Vagina (tissue), 2 donors: Measurements from ENCODE around the gene EXO5. TPM values are rescaled to one million over a fixed set of nuclear protein-coding genes. Genes with fewer than 3 reads are reported as not detected.
"Not testable (repeated sequence)": the region's sequence is repeated elsewhere in the genome, so short reads cannot be mapped to it uniquely, and the experiment has no call there.

Experiments
- DNase-seq, 2 donors: peaks; one replicate each; pipeline ENCODE4 v3.0.0-alpha.2; 2017; ENCODE audit errors: extremely low spot score in 2 of 2
- H3K27ac ChIP-seq: fragments of 200-600 bp; sonication (generic); one replicate; pipeline ENCODE4 v1.5.1; 2019
- H3K27me3 ChIP-seq: fragments of 200-600 bp; sonication (generic); one replicate; pipeline ENCODE4 v1.5.1; 2019
- H3K36me3 ChIP-seq, 2 donors: fragments of 200-600 bp; sonication (generic); one replicate each; pipeline ENCODE4 v1.5.1; 2017 to 2019
- H3K4me1 ChIP-seq: fragments of 200-600 bp; sonication (generic); one replicate; pipeline ENCODE4 v1.5.1; 2019
- H3K4me3 ChIP-seq, 2 donors: fragments of 200-600 bp; sonication (generic); 1 replicate in 1 of 2; 2 replicates in 1 of 2; pipeline ENCODE4 v1.5.1; 2016 to 2019
- H3K9me3 ChIP-seq: fragments of 200-600 bp; sonication (generic); one replicate; pipeline ENCODE4 v1.5.1; 2019
- CTCF ChIP-seq, 3 experiments: fragments of 450-650 bp in 2 of 3; fragments of 200-600 bp in 1 of 3; sonication (generic) in 1 of 3; IDR thresholded peaks; one replicate each; pipeline ENCODE4 v1.5.1; 2017 to 2019; ENCODE audit warnings: antibody characterized with exemption in 3 of 3, mild to moderate bottlenecking in 2 of 3, moderate library complexity in 2 of 3
- POLR2A ChIP-seq, 2 donors: fragments of 450-650 bp; IDR thresholded peaks; one replicate each; pipeline ENCODE4 v1.6.1; 2017; ENCODE audit warnings: antibody characterized with exemption in 2 of 2, mild to moderate bottlenecking in 2 of 2, moderate library complexity in 2 of 2
- POLR2AphosphoS5 ChIP-seq, 2 donors: sonication (generic); formaldehyde crosslinking; IDR thresholded peaks; one replicate each; pipeline ENCODE4 v1.9.0; 2017; ENCODE audit warnings: antibody characterized with exemption in 2 of 2, mild to moderate bottlenecking in 2 of 2, low read depth in 1 of 2; ENCODE audit not compliant: insufficient read depth in 1 of 2
- intact Hi-C: fragments of 100-400 bp; cut with DNase I; formaldehyde crosslinking; loops from one replicate; pipeline ENCODE4 v1.15.1; 2023
- total RNA-seq: library from RNA; depleted of rRNA; stranded (reverse); fragments of >200 nt; gene quantifications from one replicate; pipeline ENCODE4 v1.2.3, GENCODE V29; 2016

EXO5 gene
- total RNA-seq, 1 donor from 2014 or later: 3.4 TPM

- Histone ChIP-seq H3K4me1 (peaks cover 11% of the 10 kb centered on the region), H3K4me3 (peak within 1 kb of the TSS; percentile 60 to 75), H3K27ac (peak within 1 kb of the TSS; percentile 64), H3K27me3 (no peaks in the 10 kb centered on the region), H3K36me3 (no peaks in the 10 kb centered on the region), H3K9me3 (peaks cover 5% of the 10 kb centered on the region)
- intact Hi-C loops: no loop called here
- TF ChIP-seq POLR2AphosphoS5 (IDR thresholded peaks at IDR 0.05; ENCODE audit: insufficient read depth in 1 of 2, low read depth in 1 of 2) (peak in 1 of 2 donors; percentile 23), CTCF (IDR thresholded peaks at IDR 0.05) (no peak), POLR2A (IDR thresholded peaks at IDR 0.05) (peak in 1 of 2 donors; percentile 22)
- no peak for DNase-seq
Measured at GRCh38 chr1:40476924-40477677, 31.5 kb upstream of the EXO5 start, which contains the start of gene ZFP69. Gene ZFP69 (plus strand): TSS chr1:40477290. CDS start chr1:40479362, 2,072 bp downstream.

GRCh38 chr1:40477678-40478053 lies 30.9 kb upstream of the EXO5 start:
- Histone ChIP-seq H3K27me3 (no peaks in the 10 kb centered on the region), H3K4me1 (peaks cover 11% of the 10 kb centered on the region), H3K9me3 (peaks cover 5% of the 10 kb centered on the region), H3K4me3 (peak overlapping the region; percentile 60 to 75), H3K36me3 (no peaks in the 10 kb centered on the region), H3K27ac (peak overlapping the region; percentile 64)
- intact Hi-C loops: no loop called here
- DNase-seq: no peak
- TF ChIP-seq CTCF (IDR thresholded peaks at IDR 0.05) (no peak), POLR2AphosphoS5 (IDR thresholded peaks at IDR 0.05; ENCODE audit: insufficient read depth in 1 of 2, low read depth in 1 of 2) (no peak), POLR2A (IDR thresholded peaks at IDR 0.05) (no peak)

- no peak overlapping the region for H3K27ac ChIP-seq
- TF ChIP-seq POLR2AphosphoS5 (IDR thresholded peaks at IDR 0.05; ENCODE audit: insufficient read depth in 1 of 2, low read depth in 1 of 2): no peak
- no peak for TF ChIP-seq POLR2A (IDR thresholded peaks at IDR 0.05)
- no peak for TF ChIP-seq CTCF (IDR thresholded peaks at IDR 0.05)
- no peaks in the 10 kb centered on the region for H3K36me3 ChIP-seq
- H3K4me1 ChIP-seq: peaks cover 11% of the 10 kb centered on the region
- H3K4me3 ChIP-seq: peak overlapping the region in 1 of 2 donors; percentile 75
- no peaks in the 10 kb centered on the region for H3K27me3 ChIP-seq
- no peak for DNase-seq
- intact Hi-C loops: no loop called here
- peaks cover 5% of the 10 kb centered on the region for H3K9me3 ChIP-seq
Measured at GRCh38 chr1:40478276-40478675, 30.3 kb upstream of the EXO5 start.

GRCh38 chr1:40479156-40479555 lies 29.4 kb upstream of the EXO5 start:
- intact Hi-C loops: no loop called here
- no peak overlapping the region for H3K4me3 ChIP-seq
- no peak overlapping the region for H3K27ac ChIP-seq
- H3K36me3 ChIP-seq: peaks cover 0 to 3% of the 10 kb centered on the region in 2 donors
- TF ChIP-seq CTCF (IDR thresholded peaks at IDR 0.05) (no peak), POLR2AphosphoS5 (IDR thresholded peaks at IDR 0.05; ENCODE audit: insufficient read depth in 1 of 2, low read depth in 1 of 2) (no peak), POLR2A (IDR thresholded peaks at IDR 0.05) (no peak)
- H3K9me3 ChIP-seq: peaks cover 5% of the 10 kb centered on the region
- DNase-seq: no peak
- H3K4me1 ChIP-seq: peaks cover 11% of the 10 kb centered on the region
- H3K27me3 ChIP-seq: no peaks in the 10 kb centered on the region

GRCh38 chr1:40495315-40495903 lies 13.2 kb upstream of the EXO5 start:
- H3K9me3 ChIP-seq: peaks cover 32% of the 10 kb centered on the region
- no peak for TF ChIP-seq POLR2AphosphoS5 (IDR thresholded peaks at IDR 0.05; ENCODE audit: insufficient read depth in 1 of 2, low read depth in 1 of 2)
- TF ChIP-seq POLR2A (IDR thresholded peaks at IDR 0.05): no peak
- no peak for TF ChIP-seq CTCF (IDR thresholded peaks at IDR 0.05)

GRCh38 chr1:40502651-40503050 lies 5.9 kb upstream of the EXO5 start:
- H3K27me3 ChIP-seq, H3K27ac ChIP-seq, intact Hi-C loops, H3K4me3 ChIP-seq, H3K4me1 ChIP-seq, DNase-seq: not testable (repeated sequence)
- Histone ChIP-seq H3K36me3 (peaks cover 0 to 14% of the 10 kb centered on the region in 2 donors), H3K9me3 (peaks cover 18% of the 10 kb centered on the region)

More at GRCh38 chr1:40495315-40495903, 13.2 kb upstream of the EXO5 start:
- Histone ChIP-seq H3K27me3 (no peaks in the 10 kb centered on the region), H3K4me3 (no peak overlapping the region), H3K36me3 (peaks cover 3 to 67% of the 10 kb centered on the region in 2 donors), H3K4me1 (no peaks in the 10 kb centered on the region), H3K27ac (no peak overlapping the region)
- intact Hi-C loops: no loop called here
- no peak for DNase-seq
